ENCODE data around the gene CYP24A1. TPM values are rescaled to one million over a fixed set of nuclear protein-coding genes. Genes with fewer than 3 reads are reported as not detected.

Gene CYP24A1
- total and polyA plus RNA-seq, 8 donors: 0.64 to 3.4 TPM; not detected in 6

DNA sequence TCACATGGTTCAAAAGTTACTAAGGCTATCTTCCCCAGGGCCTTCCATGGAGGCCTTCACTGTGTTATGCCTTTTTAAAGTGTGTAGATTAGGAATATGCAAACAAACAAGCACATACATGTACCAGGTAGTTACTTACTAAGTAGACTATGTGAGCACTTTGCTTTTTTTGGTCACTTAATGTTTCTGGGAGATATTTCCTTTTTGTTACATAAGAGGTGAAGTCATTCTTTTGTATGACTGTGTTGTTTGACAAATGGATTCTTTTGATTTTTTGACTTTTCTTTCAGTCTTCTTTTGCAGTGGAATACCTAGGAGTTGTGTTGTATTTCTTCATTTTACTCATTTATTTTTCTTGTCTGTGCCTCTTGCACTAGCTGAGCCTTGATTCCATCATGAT lies 63.7 kb downstream of the CYP24A1 start:
- Histone ChIP-seq H3K4me1 (peaks cover 0 to 8% of the 10 kb centered on the region in 2 donors), H3K27me3 (no peaks in the 10 kb centered on the region), H3K36me3 (no peaks in the 10 kb centered on the region), H3K4me3 (no peak overlapping the region), H3K9me3 (no peaks in the 10 kb centered on the region), H3K27ac (no peak overlapping the region)
- ATAC-seq (no peak), DNase-seq (no peak)
- intact Hi-C loops (cut with DNase I): no loop called here
- TF ChIP-seq, protein P1, sequence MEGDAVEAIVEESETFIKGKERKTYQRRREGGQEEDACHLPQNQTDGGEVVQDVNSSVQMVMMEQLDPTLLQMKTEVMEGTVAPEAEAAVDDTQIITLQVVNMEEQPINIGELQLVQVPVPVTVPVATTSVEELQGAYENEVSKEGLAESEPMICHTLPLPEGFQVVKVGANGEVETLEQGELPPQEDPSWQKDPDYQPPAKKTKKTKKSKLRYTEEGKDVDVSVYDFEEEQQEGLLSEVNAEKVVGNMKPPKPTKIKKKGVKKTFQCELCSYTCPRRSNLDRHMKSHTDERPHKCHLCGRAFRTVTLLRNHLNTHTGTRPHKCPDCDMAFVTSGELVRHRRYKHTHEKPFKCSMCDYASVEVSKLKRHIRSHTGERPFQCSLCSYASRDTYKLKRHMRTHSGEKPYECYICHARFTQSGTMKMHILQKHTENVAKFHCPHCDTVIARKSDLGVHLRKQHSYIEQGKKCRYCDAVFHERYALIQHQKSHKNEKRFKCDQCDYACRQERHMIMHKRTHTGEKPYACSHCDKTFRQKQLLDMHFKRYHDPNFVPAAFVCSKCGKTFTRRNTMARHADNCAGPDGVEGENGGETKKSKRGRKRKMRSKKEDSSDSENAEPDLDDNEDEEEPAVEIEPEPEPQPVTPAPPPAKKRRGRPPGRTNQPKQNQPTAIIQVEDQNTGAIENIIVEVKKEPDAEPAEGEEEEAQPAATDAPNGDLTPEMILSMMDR (IDR thresholded peaks at IDR 0.05): no peak

DNA sequence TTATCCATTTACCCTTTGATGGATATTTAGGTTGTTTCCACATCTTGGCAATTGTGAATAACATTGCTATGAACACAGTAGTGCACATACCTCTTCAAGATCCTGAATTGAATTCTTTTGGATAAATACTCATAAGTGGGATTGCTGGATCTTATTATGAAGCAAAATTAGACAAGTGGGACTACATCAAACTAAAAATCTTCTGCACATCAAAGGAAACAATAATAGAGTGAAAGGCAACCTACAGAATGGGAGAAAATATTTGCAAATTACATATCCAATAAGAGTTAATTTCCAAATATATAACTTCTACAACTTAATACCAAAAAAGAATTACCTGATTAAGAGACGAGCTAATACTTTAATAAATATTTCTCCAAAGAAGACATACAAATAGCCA lies 65.0 kb downstream of the CYP24A1 start:
- H3K9me3 ChIP-seq: no peaks in the 10 kb centered on the region
- no peak overlapping the region for H3K4me3 ChIP-seq
- intact Hi-C loops (cut with DNase I): loop anchor here in 1 of 2 donors (10.0 kb wide), 1 partner anchor 536 kb away; no protein-coding TSS in a partner anchor
- H3K27me3 ChIP-seq: no peaks in the 10 kb centered on the region
- TF ChIP-seq, protein P1 (IDR thresholded peaks at IDR 0.05): no peak
- H3K27ac ChIP-seq: no peak overlapping the region
- no peak for ATAC-seq
- DNase-seq: no peak
- no peaks in the 10 kb centered on the region for H3K36me3 ChIP-seq
- H3K4me1 ChIP-seq: peaks cover 0 to 3% of the 10 kb centered on the region in 2 donors

DNA sequence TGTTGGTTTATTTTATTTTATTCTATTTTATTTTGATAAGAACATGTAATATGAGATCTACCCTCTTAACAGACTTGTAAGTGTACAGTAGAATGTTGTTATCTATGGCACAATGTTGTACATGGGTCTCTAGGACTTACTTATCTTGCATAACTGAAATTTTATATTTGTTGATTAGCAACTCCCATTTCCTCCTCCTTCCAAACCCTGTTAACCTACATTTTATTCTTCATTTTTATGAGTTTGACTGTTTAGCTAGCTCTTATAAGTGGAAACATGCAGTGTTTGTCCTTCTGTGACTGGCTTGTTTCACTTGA lies 65.5 kb downstream of the CYP24A1 start:
- intact Hi-C loops (cut with DNase I): loop anchor here in 1 of 2 donors (10.0 kb wide), 1 partner anchor 537 kb away; no protein-coding TSS in a partner anchor

DNA sequence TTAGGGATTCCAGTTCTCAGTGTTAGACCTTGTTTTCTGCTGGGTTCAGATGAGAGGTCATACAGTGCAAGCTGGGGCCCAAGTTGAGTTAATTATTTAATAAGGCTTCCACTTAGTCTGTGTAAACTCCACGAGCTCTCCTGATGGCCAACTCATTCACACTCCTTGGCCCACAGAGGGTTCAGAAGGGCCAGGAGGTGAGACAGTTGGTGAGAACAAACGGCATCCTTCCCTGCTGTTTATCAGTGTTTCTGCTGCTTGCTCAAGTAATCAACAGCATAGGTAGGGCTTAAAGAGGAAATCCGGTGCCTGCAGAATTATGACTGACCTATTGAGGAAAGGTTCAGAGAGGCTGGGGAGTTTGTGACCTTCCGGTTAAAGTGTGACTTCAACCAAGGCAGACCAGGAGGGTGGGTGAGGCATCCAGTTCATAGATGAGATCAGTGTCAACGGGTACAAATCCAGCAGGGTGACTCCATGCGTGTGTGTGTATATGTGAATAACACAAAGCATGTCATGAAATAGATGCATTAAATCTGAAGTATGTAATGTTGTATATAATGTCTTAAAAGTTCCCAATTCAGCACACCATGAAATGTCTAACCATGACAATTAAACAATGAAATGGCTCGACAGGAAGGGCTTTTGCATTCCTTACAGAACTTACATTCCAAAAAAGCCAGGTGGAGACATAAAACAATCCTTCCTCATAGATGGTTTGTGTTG lies 66.0 kb downstream of the CYP24A1 start:
- Histone ChIP-seq H3K4me3 (no peak overlapping the region), H3K27me3 (no peaks in the 10 kb centered on the region), H3K27ac (peak overlapping the region in 1 of 2 donors; percentile 2), H3K9me3 (no peaks in the 10 kb centered on the region), H3K36me3 (no peaks in the 10 kb centered on the region), H3K4me1 (peaks cover 0 to 3% of the 10 kb centered on the region in 2 donors)
- TF ChIP-seq, protein P1 (IDR thresholded peaks at IDR 0.05): no peak
- no peak for DNase-seq
- ATAC-seq: peak; percentile 80
- intact Hi-C loops (cut with DNase I): loop anchor here in 1 of 2 donors (10.0 kb wide), 1 partner anchor 537 kb away; no protein-coding TSS in a partner anchor

More for the DNA sequence above, 65.5 kb downstream of the CYP24A1 start:
- Histone ChIP-seq H3K27ac (peak overlapping the region in 1 of 2 donors; percentile 2), H3K4me1 (peaks cover 0 to 3% of the 10 kb centered on the region in 2 donors), H3K4me3 (no peak overlapping the region), H3K9me3 (no peaks in the 10 kb centered on the region), H3K27me3 (no peaks in the 10 kb centered on the region), H3K36me3 (no peaks in the 10 kb centered on the region)
- ATAC-seq (peak; percentile 43), DNase-seq (no peak)
- TF ChIP-seq, protein P1 (IDR thresholded peaks at IDR 0.05): no peak

DNA sequence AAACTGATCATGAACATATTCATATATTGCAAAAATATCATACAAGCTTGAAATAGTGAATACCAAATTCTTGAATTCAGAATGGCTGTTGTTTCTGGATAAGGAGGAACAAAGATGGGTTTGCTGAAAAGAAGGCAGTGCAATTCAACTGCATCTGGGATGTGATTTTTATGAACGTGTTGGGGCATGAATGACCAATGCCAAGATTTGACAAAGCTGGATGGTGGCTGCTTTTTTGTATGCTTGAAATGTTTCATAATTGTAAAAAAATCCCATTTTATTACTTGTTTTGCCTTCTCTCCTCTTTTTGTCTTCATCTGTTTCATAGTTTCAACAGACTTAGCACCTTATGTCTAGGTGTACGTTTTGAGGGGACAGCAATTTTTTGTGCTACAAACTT lies 66.6 kb downstream of the CYP24A1 start:
- H3K4me1 ChIP-seq: peaks cover 0 to 3% of the 10 kb centered on the region in 2 donors
- H3K27me3 ChIP-seq: no peaks in the 10 kb centered on the region
- ATAC-seq (no peak), DNase-seq (no peak)
- peak overlapping the region in 1 of 2 donors; percentile 2 for H3K27ac ChIP-seq
- TF ChIP-seq, protein P1 (IDR thresholded peaks at IDR 0.05): no peak
- intact Hi-C loops (cut with DNase I): loop anchor here in 1 of 2 donors (10.0 kb wide), 1 partner anchor 538 kb away; no protein-coding TSS in a partner anchor
- no peaks in the 10 kb centered on the region for H3K9me3 ChIP-seq
- no peaks in the 10 kb centered on the region for H3K36me3 ChIP-seq
- no peak overlapping the region for H3K4me3 ChIP-seq
